PFSK-1 (cell line): ENCODE results near the gene SCNN1B.

Experiments used
- POLR2AphosphoS5 ChIP-seq: IDR thresholded peaks from 2 replicates; pipeline ENCODE4 v1.6.1; 2012; ENCODE audit warnings: low read depth, mild to moderate bottlenecking, control low read depth, low read length, moderate library complexity
- SIN3A ChIP-seq: IDR thresholded peaks from 2 replicates; pipeline ENCODE4 v1.6.1; 2012; ENCODE audit warnings: mild to moderate bottlenecking, low read length, moderate library complexity, borderline replicate concordance; ENCODE audit not compliant: insufficient read depth
- TAF1 ChIP-seq: IDR thresholded peaks from 2 replicates; pipeline ENCODE4 v1.6.1; 2012; ENCODE audit warnings: low read length, control low read depth, borderline replicate concordance; ENCODE audit not compliant: insufficient read depth

- TF ChIP-seq SIN3A, result no peak
- no peak for TF ChIP-seq POLR2AphosphoS5
- TF ChIP-seq TAF1, result no peak
Measured at GRCh38 chr16:23348579-23349469, 46.7 kb downstream of the SCNN1B start.
